HPDE6-E6E7 (cell line): Measurements from ENCODE around the gene PTPN12.

Source experiments
- DNase-seq: peaks from one replicate; pipeline ENCODE4 v3.0.0; 2011; ENCODE audit warnings: missing footprints; ENCODE audit errors: extremely low spot score

Gene PTPN12

GRCh38 chr7:77662869-77663268 lies 125.8 kb downstream of the PTPN12 start:
- no peak for DNase-seq

DNA sequence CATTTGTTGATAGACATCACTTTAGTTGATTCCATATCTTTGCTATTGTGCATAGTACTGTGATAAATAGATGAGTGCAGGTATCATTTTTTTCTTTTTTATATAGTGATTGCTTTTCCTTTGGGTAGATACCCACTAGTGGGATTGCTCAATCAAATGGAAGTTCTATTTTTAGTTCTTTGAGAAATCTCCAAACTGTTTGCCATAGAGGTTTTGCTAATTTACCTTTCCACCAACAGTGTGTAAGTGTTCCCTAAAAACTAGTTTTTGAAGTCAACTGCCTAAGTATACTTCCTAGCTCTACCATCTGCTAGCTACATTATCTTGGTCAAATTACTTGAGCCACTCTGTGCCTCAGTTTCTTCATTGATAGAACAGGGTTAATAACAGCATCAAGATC lies 127.6 kb downstream of the PTPN12 start:
- DNase-seq = no peak

DNA sequence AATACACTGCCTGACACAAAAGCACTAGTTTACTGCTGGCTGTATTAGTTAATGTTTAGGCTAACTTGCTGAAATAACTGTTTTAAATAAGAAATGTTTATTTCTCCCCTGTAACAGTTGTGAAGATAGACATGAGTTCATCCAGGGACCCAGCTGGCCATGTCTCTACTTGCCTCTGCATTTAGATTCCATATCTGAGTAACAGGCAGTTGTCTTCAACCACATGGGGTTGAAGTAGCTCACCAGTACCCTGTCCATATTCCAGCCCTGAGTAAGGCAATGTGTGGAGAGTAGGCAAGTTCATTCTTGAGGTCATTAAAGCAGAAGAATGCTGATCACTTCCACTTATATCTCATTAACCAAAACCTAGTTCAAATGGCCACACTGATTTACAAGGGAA lies 128.1 kb downstream of the PTPN12 start:
- DNase-seq = peak; percentile 52

DNA sequence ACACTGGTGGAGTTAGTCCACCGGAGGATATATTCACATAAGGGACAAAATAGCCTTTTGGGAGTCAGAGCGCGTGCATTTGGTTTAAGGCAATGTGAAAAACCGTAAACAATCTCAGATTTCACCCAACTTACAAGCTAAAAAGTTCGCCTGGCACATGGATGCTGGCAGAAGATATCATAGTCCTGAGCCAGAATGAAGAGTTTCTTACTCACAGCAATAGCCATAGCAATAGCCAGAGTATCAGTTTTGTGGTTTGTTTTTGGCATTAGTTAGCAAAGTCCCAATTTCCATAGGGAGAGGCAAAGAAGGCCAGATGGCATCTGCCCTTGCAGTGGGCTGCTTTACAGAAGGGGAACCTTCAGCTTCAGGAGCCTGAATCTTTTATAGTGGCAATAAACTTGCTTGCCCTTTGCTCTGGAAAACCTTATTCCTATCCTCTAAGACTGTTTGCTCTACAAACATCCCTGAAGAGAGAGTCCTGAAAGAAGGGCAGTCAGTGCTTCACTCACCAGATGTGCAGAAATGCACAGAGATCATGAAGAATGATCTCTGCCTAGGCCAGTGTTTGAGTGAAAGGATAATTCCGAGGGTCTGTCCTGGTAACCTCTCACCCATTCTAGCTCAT lies 130.5 kb downstream of the PTPN12 start:
- no peak for DNase-seq

- no peak for DNase-seq
Measured at GRCh38 chr7:77674878-77675277, 137.8 kb downstream of the PTPN12 start.

DNA sequence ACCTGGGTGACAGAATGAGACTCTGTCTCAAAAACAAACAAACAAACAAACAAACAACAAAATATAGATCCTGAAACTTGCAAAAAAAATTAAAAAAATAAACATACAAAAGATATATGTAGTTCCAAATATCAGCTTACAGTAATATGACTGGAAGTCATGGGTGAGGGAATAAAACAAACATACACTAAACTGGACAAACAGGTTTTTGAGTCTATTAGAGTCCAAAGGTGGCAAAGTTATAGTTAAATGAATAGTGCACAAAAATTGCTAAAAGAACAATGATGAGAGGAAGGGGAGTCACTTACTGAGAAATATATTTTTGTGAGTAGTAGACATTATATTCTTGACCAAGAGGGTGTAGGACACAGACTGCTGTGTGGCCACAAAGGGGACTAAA lies 142.5 kb downstream of the PTPN12 start:
- peak; percentile 54 for DNase-seq

DNA sequence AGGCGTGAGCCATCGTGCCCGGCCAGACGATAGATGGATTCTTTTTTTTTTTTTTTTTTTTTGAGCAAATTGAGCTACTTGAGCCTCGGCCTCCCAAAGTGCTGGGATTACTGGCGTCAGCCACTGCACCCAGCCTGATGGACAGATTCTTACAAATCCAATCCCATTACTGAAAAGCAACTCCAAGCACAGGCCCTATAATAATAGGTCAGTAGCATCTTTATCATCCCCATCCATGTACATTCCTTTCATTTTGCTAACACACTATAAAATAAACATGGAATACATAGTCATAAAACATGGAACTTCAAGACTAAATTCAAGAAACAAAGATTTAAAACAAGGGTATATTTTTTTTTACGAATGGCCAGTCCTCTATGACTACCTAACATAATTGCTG lies 143.2 kb downstream of the PTPN12 start:
- no peak for DNase-seq

DNA sequence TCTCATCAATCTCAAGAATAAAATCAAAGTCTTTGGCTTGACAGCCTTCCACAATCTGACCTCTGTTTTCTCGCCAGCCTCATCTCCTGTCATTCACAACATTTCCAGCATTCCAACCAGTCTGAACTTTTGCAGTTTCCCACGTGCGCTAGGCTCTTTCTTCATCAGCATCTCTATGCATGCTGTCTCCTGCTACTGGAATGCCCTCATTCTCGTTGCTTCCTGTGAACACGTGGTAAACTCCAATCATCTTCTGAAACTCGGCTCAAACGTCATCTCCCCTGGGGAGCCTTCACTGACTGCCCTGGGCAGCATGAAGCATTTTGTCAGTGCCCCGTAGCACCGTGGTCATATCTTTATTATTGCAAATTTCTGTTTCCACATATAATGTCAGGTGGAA lies 146.9 kb downstream of the PTPN12 start:
- peak; percentile 33 for DNase-seq

- DNase-seq = peak; percentile 26
Measured at GRCh38 chr7:77685233-77685632, 148.1 kb downstream of the PTPN12 start.

DNA sequence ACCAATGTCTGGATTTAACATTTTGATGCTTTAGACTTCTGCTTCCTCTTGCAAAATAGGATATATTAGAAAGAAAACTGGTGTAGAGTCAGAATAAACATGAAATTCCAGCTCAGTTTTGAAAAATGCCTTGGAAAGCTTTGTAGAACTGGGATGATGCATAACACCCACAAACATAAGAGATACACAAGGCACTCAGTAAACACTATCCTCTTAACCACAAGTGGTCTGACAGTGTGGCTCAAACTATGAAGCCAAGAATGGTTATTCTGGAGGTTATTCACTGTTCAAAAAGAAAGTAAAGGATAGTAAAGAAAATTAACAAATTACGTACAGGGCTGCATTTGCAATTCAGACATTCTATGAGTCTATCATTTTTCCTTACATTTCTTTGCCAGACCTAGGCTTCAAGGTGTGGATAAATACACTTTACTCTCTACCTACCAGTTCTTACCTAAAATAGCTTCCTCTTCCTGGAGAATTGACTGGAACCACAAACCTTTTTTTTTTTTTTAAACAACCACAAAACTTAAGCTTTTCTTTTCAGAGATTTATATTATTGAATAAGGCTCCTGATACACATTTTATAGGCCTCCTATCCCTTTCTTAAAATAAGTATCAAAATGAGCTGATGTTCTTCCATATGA lies 150.1 kb downstream of the PTPN12 start:
- no peak for DNase-seq

DNA sequence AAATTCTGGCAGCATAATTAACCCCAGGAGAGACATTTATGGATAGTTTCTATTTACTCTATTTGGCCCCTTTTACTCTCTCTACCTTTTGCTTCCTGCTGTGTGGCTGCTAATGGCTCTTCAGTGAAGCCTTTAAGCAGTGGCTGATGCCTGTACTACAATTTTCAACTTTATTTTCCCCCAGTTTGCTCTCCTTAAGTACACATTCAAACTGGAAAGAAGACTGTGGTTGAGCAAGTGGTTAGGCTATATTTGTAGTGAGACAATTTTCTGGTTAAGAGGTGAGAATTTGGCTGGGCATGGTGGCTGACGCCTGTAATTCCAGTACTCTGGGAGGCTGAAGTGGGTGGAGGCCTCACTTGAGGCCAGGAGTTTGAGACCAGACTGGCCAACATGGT lies 150.7 kb downstream of the PTPN12 start:
- no peak for DNase-seq
